ENCODE measurements around the gene LGR5. TPM values are rescaled to one million over a fixed set of nuclear protein-coding genes. Genes with fewer than 3 reads are reported as not detected.

LGR5 gene
- total RNA-seq, 1 experiment from 2014 or later = 0.04 TPM

DNA sequence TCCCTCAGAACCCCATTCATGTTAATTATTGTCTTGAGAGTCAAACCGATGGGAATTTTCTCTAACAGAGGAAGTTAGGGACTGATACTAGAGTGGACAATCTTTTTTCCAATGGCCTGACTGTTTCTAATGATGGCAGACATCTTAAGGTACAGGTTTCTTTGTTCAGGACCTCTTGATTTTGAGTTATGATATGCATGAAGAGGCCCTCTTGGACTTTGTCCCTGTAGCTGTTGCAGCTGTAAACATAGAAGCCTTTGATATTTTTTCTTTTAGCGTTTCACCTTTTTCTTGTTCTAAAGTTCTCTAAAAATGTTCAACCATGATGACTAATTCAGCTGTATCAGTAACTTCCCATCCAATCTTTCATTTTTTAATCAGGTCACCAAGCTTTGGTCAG, 53.0 kb downstream of the LGR5 start:
- TF ChIP-seq EZH2phosphoT487 (IDR thresholded peaks at IDR 0.05; ENCODE audit: borderline replicate concordance, low read length) (no peak), EZH2 (IDR thresholded peaks at IDR 0.05; ENCODE audit: low read length, unreplicated experiment) (no peak)
- TF ChIP-seq, protein P1, sequence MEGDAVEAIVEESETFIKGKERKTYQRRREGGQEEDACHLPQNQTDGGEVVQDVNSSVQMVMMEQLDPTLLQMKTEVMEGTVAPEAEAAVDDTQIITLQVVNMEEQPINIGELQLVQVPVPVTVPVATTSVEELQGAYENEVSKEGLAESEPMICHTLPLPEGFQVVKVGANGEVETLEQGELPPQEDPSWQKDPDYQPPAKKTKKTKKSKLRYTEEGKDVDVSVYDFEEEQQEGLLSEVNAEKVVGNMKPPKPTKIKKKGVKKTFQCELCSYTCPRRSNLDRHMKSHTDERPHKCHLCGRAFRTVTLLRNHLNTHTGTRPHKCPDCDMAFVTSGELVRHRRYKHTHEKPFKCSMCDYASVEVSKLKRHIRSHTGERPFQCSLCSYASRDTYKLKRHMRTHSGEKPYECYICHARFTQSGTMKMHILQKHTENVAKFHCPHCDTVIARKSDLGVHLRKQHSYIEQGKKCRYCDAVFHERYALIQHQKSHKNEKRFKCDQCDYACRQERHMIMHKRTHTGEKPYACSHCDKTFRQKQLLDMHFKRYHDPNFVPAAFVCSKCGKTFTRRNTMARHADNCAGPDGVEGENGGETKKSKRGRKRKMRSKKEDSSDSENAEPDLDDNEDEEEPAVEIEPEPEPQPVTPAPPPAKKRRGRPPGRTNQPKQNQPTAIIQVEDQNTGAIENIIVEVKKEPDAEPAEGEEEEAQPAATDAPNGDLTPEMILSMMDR (conservative IDR thresholded peaks at IDR 0.05; ENCODE audit: low read depth, low read length) = no peak
- H3K27me3 ChIP-seq (ENCODE audit: low read length) = no peaks in the 10 kb centered on the region
- H3K9ac ChIP-seq (ENCODE audit: low read length) = no peak overlapping the region
- no peak overlapping the region for H3K27ac ChIP-seq (ENCODE audit: low read length)
- BruUV-seq (replicated peaks) = no TSS peak
- no peaks in the 10 kb centered on the region for H3K79me2 ChIP-seq (ENCODE audit: low read length)
- ATAC-seq (no peak), DNase-seq (no peak)
- intact Hi-C loops (cut with micrococcal nuclease) = no loop called here
- no peaks in the 10 kb centered on the region for H3K36me3 ChIP-seq (ENCODE audit: low read depth, low read length)
- POLR2A ChIA-PET (ENCODE audit: unreplicated experiment) = no interaction called here
- H3K9me3 ChIP-seq (ENCODE audit: low read length) = no peaks in the 10 kb centered on the region
- no peaks in the 10 kb centered on the region for H4K20me1 ChIP-seq (ENCODE audit: low read length)
- no peaks in the 10 kb centered on the region for H3K4me1 ChIP-seq (ENCODE audit: insufficient read depth, low read length)
- H3K9me2 ChIP-seq (replicated peaks; ENCODE audit: low read length) = no peaks in the 10 kb centered on the region
- CTCF ChIA-PET = no interaction called here
- no peak overlapping the region for H2AFZ ChIP-seq (ENCODE audit: low read length)
- no peak overlapping the region for H3K4me3 ChIP-seq (ENCODE audit: low read length)
- no peaks in the 10 kb centered on the region for H3F3A ChIP-seq (ENCODE audit: low read length, unreplicated experiment)
- no peak overlapping the region for H3K4me2 ChIP-seq (ENCODE audit: low read length)

DNA sequence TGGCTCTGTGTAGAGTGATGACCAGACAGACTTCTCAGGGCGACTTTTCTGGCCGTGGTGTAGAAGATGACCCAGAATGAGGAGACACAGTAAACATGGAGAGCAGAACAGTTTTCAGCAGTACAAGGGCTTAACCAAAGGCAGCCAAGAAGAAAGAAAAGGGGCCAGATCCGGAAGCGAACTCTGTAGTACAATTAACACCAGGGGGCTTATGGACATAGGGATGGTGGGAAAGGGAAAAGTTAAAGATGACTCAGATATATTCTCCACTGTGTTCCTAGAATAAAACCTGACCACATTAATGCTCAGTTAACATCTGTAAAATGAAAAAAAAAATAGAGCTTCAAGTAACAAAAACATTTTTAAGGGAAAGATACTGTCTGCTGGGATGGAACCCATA, 60.2 kb downstream of the LGR5 start:
- H3K4me3 ChIP-seq (ENCODE audit: low read length) = no peak overlapping the region
- TF ChIP-seq EZH2 (IDR thresholded peaks at IDR 0.05; ENCODE audit: low read length, unreplicated experiment) = no peak
- TF ChIP-seq, protein P1 (conservative IDR thresholded peaks at IDR 0.05; ENCODE audit: low read depth, low read length) = no peak
- TF ChIP-seq EZH2phosphoT487 (IDR thresholded peaks at IDR 0.05; ENCODE audit: borderline replicate concordance, low read length) = no peak

DNA sequence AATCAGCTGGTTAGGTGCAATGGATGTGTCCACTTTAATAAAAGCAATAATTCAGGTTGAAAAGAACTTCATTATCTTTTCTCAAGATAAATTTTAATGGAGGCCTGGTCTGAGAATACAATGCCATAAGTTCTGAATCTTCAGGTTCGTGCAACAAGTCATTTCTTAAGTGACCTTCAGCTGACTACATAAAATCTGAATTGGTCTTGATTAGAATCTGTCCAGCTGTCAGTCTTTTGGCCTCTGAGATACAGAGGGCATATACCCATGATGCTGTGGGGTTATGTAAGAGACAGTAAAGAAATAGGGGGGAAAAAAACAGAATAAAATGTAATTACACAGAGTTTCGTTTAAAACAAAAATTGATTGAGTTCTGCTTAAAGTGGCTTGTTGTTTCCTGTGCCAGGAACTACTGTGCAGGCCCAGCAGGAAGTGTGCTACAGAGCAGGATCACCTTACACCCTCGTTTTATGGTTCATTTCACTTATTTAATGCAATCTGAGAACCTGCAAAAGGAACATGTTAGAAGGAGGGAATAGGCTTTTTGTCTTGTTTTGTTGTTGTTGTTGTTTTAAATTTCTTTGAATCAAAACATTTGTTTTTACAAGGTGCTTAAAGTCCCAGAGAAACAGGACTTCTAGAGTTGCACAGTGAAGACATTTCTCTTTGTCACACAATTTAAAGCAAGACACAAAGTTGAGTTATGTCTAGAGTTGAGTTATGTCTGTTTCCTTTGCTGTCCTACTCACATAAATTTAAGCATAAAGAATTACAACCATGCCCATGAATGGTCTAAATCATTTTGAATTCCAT, 64.2 kb downstream of the LGR5 start:
- Histone ChIP-seq H3K36me3 (ENCODE audit: low read depth, low read length) (no peaks in the 10 kb centered on the region), H3K27me3 (ENCODE audit: low read length) (no peaks in the 10 kb centered on the region), H3K4me2 (ENCODE audit: low read length) (peak overlapping the region; percentile 1; the same call in 1 of the 2 replicates), H3K4me1 (ENCODE audit: insufficient read depth, low read length) (peaks cover 5% of the 10 kb centered on the region; the same call in 1 of the 2 replicates), H3K9me3 (ENCODE audit: low read length) (no peaks in the 10 kb centered on the region), H4K20me1 (ENCODE audit: low read length) (no peaks in the 10 kb centered on the region), H3K27ac (ENCODE audit: low read length) (no peak overlapping the region), H3F3A (ENCODE audit: low read length, unreplicated experiment) (no peaks in the 10 kb centered on the region), H2AFZ (ENCODE audit: low read length) (peak overlapping the region; percentile 59), H3K9ac (ENCODE audit: low read length) (no peak overlapping the region), H3K79me2 (ENCODE audit: low read length) (no peaks in the 10 kb centered on the region), H3K4me3 (ENCODE audit: low read length) (no peak overlapping the region), H3K9me2 (replicated peaks; ENCODE audit: low read length) (no peaks in the 10 kb centered on the region)
- TF ChIP-seq EZH2phosphoT487 (IDR thresholded peaks at IDR 0.05; ENCODE audit: borderline replicate concordance, low read length) (no peak), EZH2 (IDR thresholded peaks at IDR 0.05; ENCODE audit: low read length, unreplicated experiment) (no peak)
- TF ChIP-seq, protein P1 (conservative IDR thresholded peaks at IDR 0.05; ENCODE audit: low read depth, low read length) = no peak
- ChIA-PET POLR2A (ENCODE audit: unreplicated experiment) (no interaction called here), CTCF (no interaction called here)
- no TSS peak for BruUV-seq (replicated peaks)
- DNase-seq = peak; percentile 12
- peak; percentile 70 for ATAC-seq
- intact Hi-C loops (cut with micrococcal nuclease) = no loop called here

More for the DNA sequence above, 60.2 kb downstream of the LGR5 start:
- no peak overlapping the region for H3K4me2 ChIP-seq (ENCODE audit: low read length)
- H3K36me3 ChIP-seq (ENCODE audit: low read depth, low read length) = no peaks in the 10 kb centered on the region
- no peak overlapping the region for H2AFZ ChIP-seq (ENCODE audit: low read length)
- no peaks in the 10 kb centered on the region for H3K79me2 ChIP-seq (ENCODE audit: low read length)
- no peak for DNase-seq
- BruUV-seq (replicated peaks) = no TSS peak
- H3K4me1 ChIP-seq (ENCODE audit: insufficient read depth, low read length) = peaks cover 5% of the 10 kb centered on the region; the same call in 1 of the 2 replicates
- no peaks in the 10 kb centered on the region for H3F3A ChIP-seq (ENCODE audit: low read length, unreplicated experiment)
- ATAC-seq = no peak
- POLR2A ChIA-PET (ENCODE audit: unreplicated experiment) = no interaction called here
- H4K20me1 ChIP-seq (ENCODE audit: low read length) = no peaks in the 10 kb centered on the region
- intact Hi-C loops (cut with micrococcal nuclease) = no loop called here
- H3K27ac ChIP-seq (ENCODE audit: low read length) = no peak overlapping the region
- H3K9me3 ChIP-seq (ENCODE audit: low read length) = no peaks in the 10 kb centered on the region
- no peaks in the 10 kb centered on the region for H3K27me3 ChIP-seq (ENCODE audit: low read length)
- no peak overlapping the region for H3K9ac ChIP-seq (ENCODE audit: low read length)
- H3K9me2 ChIP-seq (replicated peaks; ENCODE audit: low read length) = no peaks in the 10 kb centered on the region
- CTCF ChIA-PET = no interaction called here

All from PC-3 (cell line).